H1 (cell line): ENCODE measurements around the gene WDR93. TPM values are rescaled to one million over a fixed set of nuclear protein-coding genes. Genes with fewer than 3 reads are reported as not detected.

Source experiments
- CTCF ChIA-PET: fragments of 300-600 bp; sonication (Branson Sonifier 250); formaldehyde crosslinking; loops from one replicate; lab custom pipeline; 2021; ENCODE audit not compliant: partially characterized antibody; lab: Charles Lee
- POLR2A ChIA-PET: fragments of 300-600 bp; sonication (Branson Sonifier 250); formaldehyde crosslinking; loops from one replicate; lab custom pipeline; 2021; ENCODE audit warnings: inconsistent platforms; ENCODE audit not compliant: partially characterized antibody; lab: Charles Lee
- DNase-seq, 2 experiments: peaks; one replicate each; pipeline versions ENCODE4 v3.0.0 to v3.0.0-alpha.2; 2010 to 2022; ENCODE audit warnings: low spot score in 2 of 2, low read depth in 1 of 2, mixed read lengths in 1 of 2
- FAIRE-seq: peaks from 2 replicates; lab custom pipeline; 2011; peaks lifted over from hg19 to GRCh38; lab: Jason Lieb, UNC
- H2AFZ ChIP-seq: 2 replicates; pipeline ENCODE4 v1.8.1; 2012; ENCODE audit warnings: low read length, inconsistent platforms
- H2AK5ac ChIP-seq: 2 replicates; pipeline ENCODE4 v1.6.1; 2013; ENCODE audit warnings: low read depth, low read length
- H2BK120ac ChIP-seq: replicated peaks from 2 replicates; pipeline ENCODE3; 2013; ENCODE audit warnings: low read depth, low read length, inconsistent platforms
- H2BK12ac ChIP-seq: 2 replicates; pipeline ENCODE4 v1.6.1; 2013; ENCODE audit warnings: low read depth, low read length
- H2BK15ac ChIP-seq: 2 replicates; pipeline ENCODE4 v1.6.1; 2013; ENCODE audit warnings: low read length
- H2BK20ac ChIP-seq: 2 replicates; pipeline ENCODE4 v1.6.1; 2013; ENCODE audit warnings: low read length
- H2BK5ac ChIP-seq: 2 replicates; pipeline ENCODE4 v1.6.1; 2013; ENCODE audit warnings: low read depth, low read length
- H3K14ac ChIP-seq: 2 replicates; pipeline ENCODE4 v1.6.1; 2013; ENCODE audit warnings: inconsistent platforms; ENCODE audit not compliant: insufficient read length
- H3K18ac ChIP-seq: 2 replicates; pipeline ENCODE4 v1.6.1; 2013; ENCODE audit warnings: low read length; ENCODE audit errors: extremely low read depth
- H3K23ac ChIP-seq: 2 replicates; pipeline ENCODE4 v1.6.1; 2013; ENCODE audit warnings: inconsistent platforms; ENCODE audit not compliant: insufficient read length
- H3K23me2 ChIP-seq: 2 replicates; pipeline ENCODE4 v1.6.1; 2013; ENCODE audit warnings: low read depth, low read length
- H3K27ac ChIP-seq: 2 replicates; pipeline ENCODE4 v1.6.1; 2011; ENCODE audit warnings: low read depth, low read length, inconsistent platforms
- H3K27me3 ChIP-seq, 4 experiments: replicated peaks in 1 of 4; 1 replicate in 1 of 4; 2 replicates in 3 of 4; pipeline versions ENCODE4 v1.6.1 to v1.8.1; 2011 to 2013; ENCODE audit warnings: low read length in 3 of 4, mild to moderate bottlenecking in 3 of 4, inconsistent platforms in 2 of 4, mixed read lengths in 2 of 4, moderate library complexity in 1 of 4; ENCODE audit not compliant: control insufficient read depth in 3 of 4, insufficient read depth in 3 of 4; ENCODE audit errors: extremely low read depth in 1 of 4
- H3K36me3 ChIP-seq, 4 experiments: 2 replicates each; pipeline versions ENCODE4 v1.6.1 to v1.8.1; 2011 to 2013; ENCODE audit warnings: mild to moderate bottlenecking in 4 of 4, low read length in 3 of 4, moderate library complexity in 2 of 4, control low read depth in 1 of 4, inconsistent platforms in 1 of 4; ENCODE audit not compliant: insufficient read depth in 4 of 4, control insufficient read depth in 2 of 4
- H3K4ac ChIP-seq: replicated peaks from 2 replicates; pipeline ENCODE3; 2013; ENCODE audit warnings: low read length, low read depth, mixed read lengths, inconsistent platforms; ENCODE audit not compliant: insufficient read length
- H3K4me1 ChIP-seq, 4 experiments: replicated peaks in 1 of 4; 1 replicate in 1 of 4; 2 replicates in 3 of 4; pipeline versions ENCODE4 v1.6.1 to v1.8.1; 2011 to 2013; ENCODE audit warnings: low read length in 3 of 4, inconsistent platforms in 2 of 4, mixed read lengths in 1 of 4; ENCODE audit not compliant: insufficient read depth in 4 of 4, control insufficient read depth in 3 of 4
- H3K4me2 ChIP-seq, 2 experiments: 2 replicates each; pipeline versions ENCODE4 v1.6.1 to v1.8.1; 2011 to 2013; ENCODE audit warnings: low read depth in 2 of 2, low read length in 2 of 2, control low read depth in 1 of 2, inconsistent platforms in 1 of 2, mild to moderate bottlenecking in 1 of 2; ENCODE audit not compliant: insufficient read depth in 1 of 2
- H3K4me3 ChIP-seq, 4 experiments: fragments of 200-600, 300-600 bp in 1 of 4; sonication (generic), shearing (Covaris generic), sonication (Bioruptor Twin) in 1 of 4; 2 replicates each; pipeline versions ENCODE4 v1.5.1 to v1.8.1; 2011 to 2016; ENCODE audit warnings: low read length in 4 of 4, low read depth in 3 of 4, control low read depth in 2 of 4, inconsistent platforms in 2 of 4, mild to moderate bottlenecking in 2 of 4, mixed read lengths in 1 of 4, moderate library complexity in 1 of 4; ENCODE audit not compliant: insufficient read depth in 2 of 4; ENCODE audit errors: extremely low read depth in 1 of 4
- H3K56ac ChIP-seq: replicated peaks from 2 replicates; pipeline ENCODE3; 2013; ENCODE audit warnings: low read depth, mild to moderate bottlenecking, mixed read lengths, low read length, inconsistent platforms; ENCODE audit not compliant: insufficient read length
- H3K79me1 ChIP-seq: 2 replicates; pipeline ENCODE4 v1.6.1; 2013; ENCODE audit warnings: low read depth, low read length, control low read depth
- H3K79me2 ChIP-seq, 2 experiments: 2 replicates each; pipeline versions ENCODE4 v1.6.1 to v1.8.1; 2012 to 2013; ENCODE audit warnings: low read length in 2 of 2, mild to moderate bottlenecking in 2 of 2, inconsistent platforms in 1 of 2; ENCODE audit not compliant: insufficient read depth in 2 of 2, control insufficient read depth in 1 of 2
- H3K9ac ChIP-seq, 4 experiments: replicated peaks in 1 of 4; 1 replicate in 1 of 4; 2 replicates in 3 of 4; pipeline versions ENCODE4 v1.6.1 to v1.8.1; 2011 to 2013; ENCODE audit warnings: low read depth in 3 of 4, low read length in 3 of 4, control low read depth in 2 of 4, mild to moderate bottlenecking in 2 of 4, moderate library complexity in 2 of 4, inconsistent platforms in 1 of 4; ENCODE audit errors: extremely low read depth in 1 of 4
- H3K9me3 ChIP-seq, 2 experiments: 2 replicates each; pipeline versions ENCODE4 v1.6.1 to v1.8.1; 2012 to 2013; ENCODE audit warnings: mild to moderate bottlenecking in 2 of 2, moderate library complexity in 2 of 2, control low read depth in 1 of 2, inconsistent platforms in 1 of 2, low read depth in 1 of 2, low read length in 1 of 2, mixed read lengths in 1 of 2; ENCODE audit not compliant: insufficient read depth in 2 of 2
- H4K20me1 ChIP-seq, 2 experiments: replicated peaks in 1 of 2; 2 replicates each; pipeline versions ENCODE3 to v1.8.1; 2011 to 2013; ENCODE audit warnings: inconsistent platforms in 2 of 2, low read length in 2 of 2, mild to moderate bottlenecking in 1 of 2; ENCODE audit not compliant: insufficient read depth in 2 of 2, control insufficient read depth in 1 of 2
- H4K5ac ChIP-seq: 2 replicates; pipeline ENCODE4 v1.6.1; 2013; ENCODE audit warnings: low read length, low read depth, mixed read lengths, inconsistent platforms; ENCODE audit not compliant: insufficient read length
- H4K8ac ChIP-seq: 2 replicates; pipeline ENCODE4 v1.8.0; 2013; ENCODE audit warnings: mild to moderate bottlenecking, moderate library complexity, low read length, inconsistent platforms; ENCODE audit not compliant: insufficient read depth; ENCODE audit errors: extremely low read depth
- H4K91ac ChIP-seq: replicated peaks from 2 replicates; pipeline ENCODE3; 2013; ENCODE audit warnings: low read length, mixed read lengths, inconsistent platforms; ENCODE audit not compliant: insufficient read length
- CBX5 ChIP-seq: fragments of 300-800, 300-1000 bp; sonication (generic); IDR thresholded peaks from 2 replicates; pipeline ENCODE4 v1.7.1; 2016; ENCODE audit warnings: antibody characterized with exemption, low read length, low read depth
- CTBP2 ChIP-seq: IDR thresholded peaks from 2 replicates; pipeline ENCODE4 v1.7.0; 2011; ENCODE audit warnings: borderline replicate concordance, mild to moderate bottlenecking, moderate library complexity, mixed read lengths, low read length; ENCODE audit not compliant: insufficient read depth, insufficient read length
- CTCF ChIP-seq, 3 experiments: IDR thresholded peaks; 1 replicate in 2 of 3; 2 replicates in 1 of 3; pipeline versions ENCODE4 v1.5.1 to v1.6.1; 2011; ENCODE audit warnings: low read length in 3 of 3, mild to moderate bottlenecking in 3 of 3, inconsistent platforms in 2 of 3, low read depth in 1 of 3, moderate library complexity in 1 of 3; ENCODE audit not compliant: insufficient read depth in 1 of 3; ENCODE audit errors: control extremely low read depth in 1 of 3
- EGR1 ChIP-seq: IDR thresholded peaks from 2 replicates; pipeline ENCODE4 v1.6.1; 2011; ENCODE audit warnings: low read depth, low read length, borderline replicate concordance
- KDM1A ChIP-seq: fragments of 200-600, 300-600 bp; sonication (generic); IDR thresholded peaks from 2 replicates; pipeline ENCODE4 v1.7.1; 2016; ENCODE audit warnings: mild to moderate bottlenecking, low read length, borderline replicate concordance
- KDM5A ChIP-seq: fragments of 200-600 bp; IDR thresholded peaks from 2 replicates; pipeline ENCODE4 v1.7.1; 2012; ENCODE audit warnings: mild to moderate bottlenecking, low read length, inconsistent platforms, mixed read lengths
- NRF1 ChIP-seq: IDR thresholded peaks from 2 replicates; pipeline ENCODE4 v1.6.1; 2011; ENCODE audit warnings: mild to moderate bottlenecking, low read depth, low read length, improper control_type of control experiment
- SAP30 ChIP-seq: fragments of 300-600 bp; sonication (generic); IDR thresholded peaks from 2 replicates; pipeline ENCODE4 v1.7.1; 2012; ENCODE audit warnings: low read length, moderate library complexity, mild to moderate bottlenecking, inconsistent platforms; ENCODE audit not compliant: insufficient read depth, insufficient replicate concordance
- SP1 ChIP-seq: IDR thresholded peaks from 2 replicates; pipeline ENCODE4 v1.6.1; 2011; ENCODE audit warnings: low read depth, low read length
- TCF12 ChIP-seq: IDR thresholded peaks from 2 replicates; pipeline ENCODE4 v1.6.1; 2011; ENCODE audit warnings: low read depth, mild to moderate bottlenecking, low read length
- YY1 ChIP-seq: IDR thresholded peaks from 2 replicates; pipeline ENCODE4 v1.6.1; 2011; ENCODE audit warnings: low read depth, mild to moderate bottlenecking, low read length
- WGBS, 2 experiments: shearing (Covaris generic) in 1 of 2; methylation state at CpG; one replicate each; pipeline versions ENCODE4 v1.1.6 to v1.1.7; 2013 to 2015; ENCODE audit warnings: low lambda C conversion rate in 2 of 2, mixed read lengths in 2 of 2, inconsistent platforms in 1 of 2, low coverage in 1 of 2, missing lambda C conversion rate in 1 of 2; ENCODE audit not compliant: insufficient replicate concordance in 2 of 2, insufficient coverage in 1 of 2, insufficient read length in 1 of 2; ENCODE audit errors: extremely low coverage in 1 of 2, missing lambda C conversion rate in 1 of 2; 5-methylcytosine and 5-hydroxymethylcytosine counted together
- polyA plus RNA-seq, 7 experiments: library from polyadenylated mRNA; depleted of rRNA in 3 of 7; stranded (reverse) in 5 of 7; unstranded in 2 of 7; fragments of >200 nt in 5 of 7; fragments of 200-250 nt in 2 of 7; gene quantifications; 1 replicate in 5 of 7; 2 replicates in 1 of 7; 4 replicates in 1 of 7; pipeline versions ENCODE4 v1.2.1 to v1.2.3, GENCODE V29; 2011 to 2013; ENCODE audit warnings: missing spikeins in 2 of 7, mixed read lengths in 2 of 7
- total RNA-seq: library from RNA; stranded (reverse); fragmentation: NEBNext Ultra II Directional; extraction: Animal tissue kit (Norgen Biotek cat#: 25700); gene quantifications from 2 replicates; pipeline ENCODE4 v1.2.1, GENCODE V29; 2021

WDR93 gene
- total and polyA plus RNA-seq, 2 of the 8 experiments (the other 6 are each of a cell fraction or from before 2014, with no cell fraction given), result 0.03 TPM; not detected in 1

- Histone ChIP-seq H3K4me3 (no peak overlapping the region), H3K27me3 (peaks cover 34 to 57% (median 54%) of the 10 kb centered on the region in 4 experiments), H2BK15ac (peak overlapping the region; percentile 53; the same call in 1 of the 2 replicates), H3K14ac (no peak overlapping the region), H2BK12ac (peak overlapping the region; percentile 84; the same call in 1 of the 2 replicates), H3K4ac (peak overlapping the region; percentile 69), H2AFZ (no peak overlapping the region), H4K20me1 (peaks cover 1 to 10% of the 10 kb centered on the region in 2 experiments), H3K56ac (peak overlapping the region; percentile 82), H2AK5ac (peak overlapping the region; percentile 83; the same call in 1 of the 2 replicates), H4K91ac (no peak overlapping the region), H4K8ac (no peak overlapping the region), H3K27ac (no peak overlapping the region), H3K23me2 (peaks cover 26% of the 10 kb centered on the region; the same call in 1 of the 2 replicates), H3K9me3 (no peaks in the 10 kb centered on the region), H3K4me1 (peaks cover 0 to 24% (median 18%) of the 10 kb centered on the region in 4 experiments; a peak in 6 of 7 replicates), H2BK120ac (no peak overlapping the region), H4K5ac (no peak overlapping the region), H3K79me2 (no peaks in the 10 kb centered on the region), H3K36me3 (no peaks in the 10 kb centered on the region), H3K4me2 (no peak overlapping the region), H3K18ac (no peak overlapping the region), H3K79me1 (no peaks in the 10 kb centered on the region; the same call in none of the 2 replicates), H3K9ac (no peak overlapping the region), H3K23ac (no peak overlapping the region), H2BK5ac (0 out of 2 replicates have a peak overlapping the region, but pooled peaks have one; percentile 60), H2BK20ac (no peak overlapping the region)
- ChIA-PET POLR2A (no interaction called here), CTCF (interaction anchor here (0.9 to 2.0 kb wide), 4 partner anchors 14 to 142 kb away, joined by 3 to 6 read pairs (median 4); no protein-coding TSS in a partner anchor)
- WGBS, 2 experiments, result 89% methylated on average over 1 of the region's 1 CpG; no CpG with 5 or more reads in 1 of the 2 experiments
- no peak for DNase-seq
- FAIRE-seq, result no peak
- TF ChIP-seq CBX5 (no peak), SP1 (no peak), EGR1 (no peak), KDM5A (no peak), KDM1A (no peak), CTBP2 (no peak), YY1 (no peak), NRF1 (no peak), SAP30 (no peak), TCF12 (no peak), CTCF (IDR thresholded peaks at IDR 0.05; ENCODE audit: control extremely low read depth in 1 of 3, insufficient read depth in 1 of 3, low read depth in 1 of 3, low read length in 3 of 3) (no peak)
These were observed 55.2 kb downstream of the WDR93 start for GRCh38 chr15:89745768-89746167.
